ENCODE measurements around the gene PTCSC3. TPM values are rescaled to one million over a fixed set of nuclear protein-coding genes. Genes with fewer than 3 reads are reported as not detected.
A peak's percentile ranks its signal among the peaks of the same experiment; 100 is the strongest.

Gene PTCSC3
- total RNA-seq, 1 donor from 2014 or later: not detected

DNA sequence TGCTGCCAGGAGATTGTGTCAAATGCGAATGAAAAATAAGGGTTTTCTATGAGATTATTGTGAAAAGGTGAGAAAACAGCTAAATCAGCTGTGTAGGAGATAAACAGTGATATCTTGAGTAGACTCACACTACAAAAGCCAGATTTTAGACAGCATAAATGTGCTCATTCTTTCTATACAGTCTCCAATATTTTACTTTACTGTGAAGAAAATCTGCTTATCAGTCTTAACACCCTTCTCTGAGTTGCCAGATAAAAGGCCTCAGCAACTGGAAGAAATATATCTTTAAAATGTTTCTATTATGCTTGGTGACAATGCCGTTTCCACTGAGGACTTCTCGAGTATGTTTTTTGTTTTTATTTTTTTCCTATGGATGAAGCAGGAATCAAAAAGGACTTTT, 47.0 kb upstream of the PTCSC3 start:
- no peak overlapping the region for H3K27ac ChIP-seq
- H3K4me1 ChIP-seq: peaks cover 49% of the 10 kb centered on the region
- no peaks in the 10 kb centered on the region for H3K36me3 Mint-ChIP-seq
- H3F3A ChIP-seq (ENCODE audit: low read depth): peaks cover 13% of the 10 kb centered on the region
- no peak for TF ChIP-seq EZH2phosphoT487 (IDR thresholded peaks at IDR 0.05)
- TF ChIP-seq EZH2 (IDR thresholded peaks at IDR 0.05): no peak
- no peak for TF ChIP-seq CTCF (IDR thresholded peaks at IDR 0.05)
- H3K4me1 Mint-ChIP-seq: peaks cover 21% of the 10 kb centered on the region
- H3K27me3 Mint-ChIP-seq (ENCODE audit: insufficient read depth, low read depth): peaks cover 7% of the 10 kb centered on the region
- no peak overlapping the region for H3K9ac ChIP-seq
- no peaks in the 10 kb centered on the region for H3K79me2 ChIP-seq (ENCODE audit: low read depth)
- H3K9me3 ChIP-seq (ENCODE audit: low read depth): no peaks in the 10 kb centered on the region
- no peaks in the 10 kb centered on the region for H4K20me1 ChIP-seq (ENCODE audit: low read depth)
- no peak overlapping the region for H3K4me2 ChIP-seq
- H2AFZ ChIP-seq (replicated peaks): peak overlapping the region; percentile 68
- no peak overlapping the region for H3K4me3 ChIP-seq
- no peak overlapping the region for H3K4me3 Mint-ChIP-seq
- H3K36me3 ChIP-seq: no peaks in the 10 kb centered on the region
- no peaks in the 10 kb centered on the region for H3K9me3 Mint-ChIP-seq
- no peak overlapping the region for H3K27ac Mint-ChIP-seq
- DNase-seq (ENCODE audit: low spot score): no peak
- no peaks in the 10 kb centered on the region for H3K27me3 ChIP-seq

GRCh38 chr14:36222952-36223468, 46.5 kb upstream of the PTCSC3 start:
- DNase-seq (ENCODE audit: low spot score): no peak
- peak overlapping the region; percentile 42 for H3K27ac Mint-ChIP-seq
- TF ChIP-seq EZH2 (IDR thresholded peaks at IDR 0.05) (no peak), CTCF (IDR thresholded peaks at IDR 0.05) (no peak), EZH2phosphoT487 (IDR thresholded peaks at IDR 0.05) (no peak)

GRCh38 chr14:36222337-36222736, 45.8 kb upstream of the PTCSC3 start:
- H3K27me3 ChIP-seq: no peaks in the 10 kb centered on the region
- no peaks in the 10 kb centered on the region for H4K20me1 ChIP-seq (ENCODE audit: low read depth)
- H3K79me2 ChIP-seq (ENCODE audit: low read depth): no peaks in the 10 kb centered on the region
- no peaks in the 10 kb centered on the region for H3K9me3 ChIP-seq (ENCODE audit: low read depth)
- Mint-ChIP-seq H3K27ac (no peak overlapping the region), H3K4me3 (no peak overlapping the region), H3K36me3 (no peaks in the 10 kb centered on the region), H3K9me3 (no peaks in the 10 kb centered on the region), H3K4me1 (peaks cover 22% of the 10 kb centered on the region), H3K27me3 (ENCODE audit: insufficient read depth, low read depth) (peaks cover 7% of the 10 kb centered on the region)
- peaks cover 60% of the 10 kb centered on the region for H3K4me1 ChIP-seq
- DNase-seq (ENCODE audit: low spot score): no peak
- no peak overlapping the region for H2AFZ ChIP-seq (replicated peaks)
- TF ChIP-seq EZH2 (IDR thresholded peaks at IDR 0.05) (no peak), CTCF (IDR thresholded peaks at IDR 0.05) (no peak), EZH2phosphoT487 (IDR thresholded peaks at IDR 0.05) (no peak)
- no peak overlapping the region for H3K4me2 ChIP-seq
- no peaks in the 10 kb centered on the region for H3K36me3 ChIP-seq
- no peak overlapping the region for H3K27ac ChIP-seq
- H3K9ac ChIP-seq: no peak overlapping the region
- peaks cover 13% of the 10 kb centered on the region for H3F3A ChIP-seq (ENCODE audit: low read depth)
- no peak overlapping the region for H3K4me3 ChIP-seq

More at GRCh38 chr14:36222952-36223468, 46.5 kb upstream of the PTCSC3 start:
- Histone ChIP-seq H3K4me1 (peaks cover 53% of the 10 kb centered on the region), H3K79me2 (ENCODE audit: low read depth) (no peaks in the 10 kb centered on the region), H3K9ac (no peak overlapping the region), H3K4me2 (no peak overlapping the region), H3K36me3 (no peaks in the 10 kb centered on the region), H3K9me3 (ENCODE audit: low read depth) (no peaks in the 10 kb centered on the region), H2AFZ (replicated peaks) (peak overlapping the region; percentile 68), H3K27ac (no peak overlapping the region), H3F3A (ENCODE audit: low read depth) (peaks cover 13% of the 10 kb centered on the region), H4K20me1 (ENCODE audit: low read depth) (no peaks in the 10 kb centered on the region), H3K27me3 (no peaks in the 10 kb centered on the region), H3K4me3 (no peak overlapping the region)
- H3K27me3 Mint-ChIP-seq (ENCODE audit: insufficient read depth, low read depth): peaks cover 5% of the 10 kb centered on the region
- no peaks in the 10 kb centered on the region for H3K36me3 Mint-ChIP-seq
- H3K4me1 Mint-ChIP-seq: peaks cover 21% of the 10 kb centered on the region
- no peak overlapping the region for H3K4me3 Mint-ChIP-seq
- no peaks in the 10 kb centered on the region for H3K9me3 Mint-ChIP-seq
